Right atrium auricular region (tissue), 2 donors: ENCODE measurements around the gene FBXO24. TPM values are rescaled to one million over a fixed set of nuclear protein-coding genes. Genes with fewer than 3 reads are reported as not detected.

Experiments used
- DNase-seq: peaks from one replicate; pipeline ENCODE4 v3.0.0-alpha.2; 2019; ENCODE audit warnings: low spot score
- H3K27ac ChIP-seq, 2 donors: fragments of 200-600 bp; sonication (generic); 1 replicate in 1 of 2; 2 replicates in 1 of 2; pipeline ENCODE4 v1.5.1; 2016 to 2019
- H3K27me3 ChIP-seq, 2 donors: fragments of 200-600 bp; sonication (generic); one replicate each; pipeline versions ENCODE4 v1.5.1 to v1.6.0; 2017 to 2019
- H3K36me3 ChIP-seq: fragments of 200-600 bp; sonication (generic); one replicate; pipeline ENCODE4 v1.5.1; 2016
- H3K4me1 ChIP-seq, 2 donors: fragments of 200-600 bp; sonication (generic); one replicate each; pipeline versions ENCODE4 v1.5.1 to v1.6.0; 2017 to 2019
- H3K4me3 ChIP-seq, 2 donors: fragments of 200-600 bp; sonication (generic); 1 replicate in 1 of 2; 2 replicates in 1 of 2; pipeline ENCODE4 v1.5.1; 2017 to 2019; ENCODE audit warnings: mild to moderate bottlenecking in 1 of 2, moderate library complexity in 1 of 2
- H3K9me3 ChIP-seq, 2 donors: fragments of 200-600 bp; sonication (generic); one replicate each; pipeline ENCODE4 v1.5.1; 2019
- total RNA-seq, 2 donors: library from RNA; depleted of rRNA; stranded (reverse); fragments of >200 nt; gene quantifications; one replicate each; pipeline ENCODE4 v1.1.0, GENCODE V29; 2016
- TF ChIP-seq, protein P1 (sequence below), 2 donors: fragments of 200-600 bp; sonication (generic); IDR thresholded peaks; one replicate each; pipeline ENCODE4 v1.5.1; 2019; ENCODE audit warnings: antibody characterized with exemption in 2 of 2

The FBXO24 gene
- total RNA-seq, 2 donors from 2014 or later = 0.20 TPM; not detected in 1

- TF ChIP-seq, protein P1, sequence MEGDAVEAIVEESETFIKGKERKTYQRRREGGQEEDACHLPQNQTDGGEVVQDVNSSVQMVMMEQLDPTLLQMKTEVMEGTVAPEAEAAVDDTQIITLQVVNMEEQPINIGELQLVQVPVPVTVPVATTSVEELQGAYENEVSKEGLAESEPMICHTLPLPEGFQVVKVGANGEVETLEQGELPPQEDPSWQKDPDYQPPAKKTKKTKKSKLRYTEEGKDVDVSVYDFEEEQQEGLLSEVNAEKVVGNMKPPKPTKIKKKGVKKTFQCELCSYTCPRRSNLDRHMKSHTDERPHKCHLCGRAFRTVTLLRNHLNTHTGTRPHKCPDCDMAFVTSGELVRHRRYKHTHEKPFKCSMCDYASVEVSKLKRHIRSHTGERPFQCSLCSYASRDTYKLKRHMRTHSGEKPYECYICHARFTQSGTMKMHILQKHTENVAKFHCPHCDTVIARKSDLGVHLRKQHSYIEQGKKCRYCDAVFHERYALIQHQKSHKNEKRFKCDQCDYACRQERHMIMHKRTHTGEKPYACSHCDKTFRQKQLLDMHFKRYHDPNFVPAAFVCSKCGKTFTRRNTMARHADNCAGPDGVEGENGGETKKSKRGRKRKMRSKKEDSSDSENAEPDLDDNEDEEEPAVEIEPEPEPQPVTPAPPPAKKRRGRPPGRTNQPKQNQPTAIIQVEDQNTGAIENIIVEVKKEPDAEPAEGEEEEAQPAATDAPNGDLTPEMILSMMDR (IDR thresholded peaks at IDR 0.05) = no peak
- Histone ChIP-seq H3K27me3 (no peaks in the 10 kb centered on the region), H3K36me3 (peaks cover 35% of the 10 kb centered on the region), H3K4me1 (peaks cover 0 to 17% of the 10 kb centered on the region in 2 donors), H3K27ac (no peak overlapping the region), H3K4me3 (no peak overlapping the region), H3K9me3 (no peaks in the 10 kb centered on the region)
- DNase-seq = no peak
These were observed 13.7 kb upstream of the FBXO24 start for GRCh38 chr7:100572281-100572948.

DNA sequence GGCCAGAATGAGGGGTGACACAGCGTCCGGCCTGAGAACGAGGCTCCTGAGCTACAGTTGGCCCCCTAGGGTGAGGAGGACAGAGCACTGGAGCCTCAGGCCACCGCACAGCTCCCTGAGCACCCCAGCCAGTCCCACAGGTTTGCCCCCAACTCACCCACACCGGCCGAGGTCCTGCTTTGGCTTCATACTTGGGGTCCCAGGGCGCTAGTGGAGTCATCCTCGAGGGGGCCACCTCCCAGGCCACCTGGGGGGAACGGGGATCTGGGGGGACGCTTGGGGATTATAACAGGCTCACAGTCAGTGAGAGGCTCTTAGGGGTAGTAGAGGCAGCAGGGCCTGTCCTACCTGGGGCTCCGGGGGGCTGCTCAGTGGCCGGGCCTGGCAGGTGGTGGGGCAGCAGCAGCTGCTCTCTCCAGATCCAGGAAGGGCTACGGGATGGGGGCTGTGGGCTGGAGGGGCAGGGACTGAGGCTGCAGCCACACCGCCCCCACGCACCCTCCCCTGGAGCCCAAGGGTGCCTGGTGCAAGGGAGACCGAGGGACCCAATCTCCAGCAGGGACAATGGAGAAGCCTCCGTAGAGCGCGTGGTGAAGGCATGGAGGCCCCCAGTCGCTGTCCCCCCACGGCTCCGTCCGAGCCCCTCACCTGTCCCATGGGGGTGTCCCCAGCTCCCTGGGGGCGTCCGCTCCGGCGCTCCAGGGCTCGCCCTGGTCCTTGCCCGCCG lies 13.0 kb upstream of the FBXO24 start:
- Histone ChIP-seq H3K9me3 (no peaks in the 10 kb centered on the region), H3K36me3 (peaks cover 42% of the 10 kb centered on the region), H3K27me3 (no peaks in the 10 kb centered on the region), H3K4me3 (no peak overlapping the region), H3K27ac (no peak overlapping the region), H3K4me1 (peaks cover 0 to 17% of the 10 kb centered on the region in 2 donors)
- DNase-seq = no peak
- TF ChIP-seq, protein P1 (IDR thresholded peaks at IDR 0.05) = no peak

GRCh38 chr7:100573691-100574361 lies 12.3 kb upstream of the FBXO24 start, which contains the start of gene SAP25:
Gene SAP25 (minus strand): TSS chr7:100573900. CDS start chr7:100573742, 158 bp downstream.
- H3K27me3 ChIP-seq = no peaks in the 10 kb centered on the region
- H3K4me1 ChIP-seq = peaks cover 0 to 17% of the 10 kb centered on the region in 2 donors
- H3K4me3 ChIP-seq = no peak within 1 kb of the TSS
- TF ChIP-seq, protein P1 (IDR thresholded peaks at IDR 0.05) = no peak
- no peaks in the 10 kb centered on the region for H3K9me3 ChIP-seq
- DNase-seq = no peak
- H3K27ac ChIP-seq = no peak within 1 kb of the TSS
- H3K36me3 ChIP-seq = peaks cover 49% of the 10 kb centered on the region

GRCh38 chr7:100574362-100575205 lies 11.5 kb upstream of the FBXO24 start:
- TF ChIP-seq, protein P1 (IDR thresholded peaks at IDR 0.05) = no peak
- H3K4me1 ChIP-seq = peaks cover 0 to 10% of the 10 kb centered on the region in 2 donors
- no peaks in the 10 kb centered on the region for H3K9me3 ChIP-seq
- H3K27ac ChIP-seq = no peak overlapping the region
- H3K36me3 ChIP-seq = peaks cover 56% of the 10 kb centered on the region
- no peak overlapping the region for H3K4me3 ChIP-seq
- no peaks in the 10 kb centered on the region for H3K27me3 ChIP-seq
- no peak for DNase-seq

GRCh38 chr7:100575206-100575631 lies 10.9 kb upstream of the FBXO24 start:
- DNase-seq = no peak
- no peak overlapping the region for H3K27ac ChIP-seq
- no peaks in the 10 kb centered on the region for H3K27me3 ChIP-seq
- H3K9me3 ChIP-seq = no peaks in the 10 kb centered on the region
- TF ChIP-seq, protein P1 (IDR thresholded peaks at IDR 0.05) = no peak
- peaks cover 62% of the 10 kb centered on the region for H3K36me3 ChIP-seq
- peaks cover 0 to 4% of the 10 kb centered on the region in 2 donors for H3K4me1 ChIP-seq
- H3K4me3 ChIP-seq = no peak overlapping the region
